ENCODE data around the gene GNA12. TPM values are rescaled to one million over a fixed set of nuclear protein-coding genes. Genes with fewer than 3 reads are reported as not detected.
A peak's percentile ranks its signal among the peaks of the same experiment; 100 is the strongest.

Gene GNA12
- total RNA-seq, 1 donor from 2014 or later, result 43.0 TPM

GRCh38 chr7:2710901-2711551 is 133.1 kb downstream of the GNA12 start:
- TF ChIP-seq CTCF (IDR thresholded peaks at IDR 0.05; ENCODE audit: borderline replicate concordance), result no peak
- no peak overlapping the region for H3K27ac ChIP-seq (replicated peaks)
- intact Hi-C loops (cut with micrococcal nuclease), result no loop called here
- peaks cover 50% of the 10 kb centered on the region for H3K4me1 ChIP-seq
- DNase-seq, result no peak
- no peak overlapping the region for H3K4me3 ChIP-seq
- no peaks in the 10 kb centered on the region for H3K9me3 ChIP-seq (replicated peaks)
- no peaks in the 10 kb centered on the region for H3K27me3 ChIP-seq (ENCODE audit: low read depth)
- peaks cover 3% of the 10 kb centered on the region for H3K36me3 ChIP-seq

- H3K4me3 ChIP-seq, result no peak overlapping the region
- H3K4me1 ChIP-seq, result peaks cover 42% of the 10 kb centered on the region
- H3K36me3 ChIP-seq, result peaks cover 3% of the 10 kb centered on the region
- intact Hi-C loops (cut with micrococcal nuclease), result no loop called here
- no peak overlapping the region for H3K27ac ChIP-seq (replicated peaks)
- no peak for DNase-seq
- no peaks in the 10 kb centered on the region for H3K9me3 ChIP-seq (replicated peaks)
- H3K27me3 ChIP-seq (ENCODE audit: low read depth), result no peaks in the 10 kb centered on the region
- TF ChIP-seq CTCF (IDR thresholded peaks at IDR 0.05; ENCODE audit: borderline replicate concordance), result no peak
Measured at GRCh38 chr7:2710286-2710655, 133.8 kb downstream of the GNA12 start.

GRCh38 chr7:2709553-2710285 is 134.4 kb downstream of the GNA12 start:
- Histone ChIP-seq H3K4me1 (peaks cover 37% of the 10 kb centered on the region), H3K27me3 (ENCODE audit: low read depth) (no peaks in the 10 kb centered on the region), H3K9me3 (replicated peaks) (no peaks in the 10 kb centered on the region), H3K4me3 (peak overlapping the region; percentile 28), H3K27ac (replicated peaks) (no peak overlapping the region), H3K36me3 (peaks cover 3% of the 10 kb centered on the region)
- intact Hi-C loops (cut with micrococcal nuclease), result no loop called here
- TF ChIP-seq CTCF (IDR thresholded peaks at IDR 0.05; ENCODE audit: borderline replicate concordance), result peak; percentile 90
- DNase-seq, result peak; percentile 57

- Histone ChIP-seq H3K4me3 (no peak overlapping the region), H3K4me1 (peaks cover 29% of the 10 kb centered on the region), H3K36me3 (no peaks in the 10 kb centered on the region), H3K27me3 (ENCODE audit: low read depth) (no peaks in the 10 kb centered on the region), H3K9me3 (replicated peaks) (no peaks in the 10 kb centered on the region), H3K27ac (replicated peaks) (no peak overlapping the region)
- intact Hi-C loops (cut with micrococcal nuclease), result no loop called here
- no peak for TF ChIP-seq CTCF (IDR thresholded peaks at IDR 0.05; ENCODE audit: borderline replicate concordance)
- DNase-seq, result no peak
Measured at GRCh38 chr7:2708547-2709310, 135.4 kb downstream of the GNA12 start.

- Histone ChIP-seq H3K4me3 (no peak overlapping the region), H3K4me1 (peaks cover 23% of the 10 kb centered on the region), H3K9me3 (replicated peaks) (no peaks in the 10 kb centered on the region), H3K36me3 (no peaks in the 10 kb centered on the region), H3K27ac (replicated peaks) (no peak overlapping the region), H3K27me3 (ENCODE audit: low read depth) (no peaks in the 10 kb centered on the region)
- DNase-seq, result no peak
- intact Hi-C loops (cut with micrococcal nuclease), result no loop called here
- no peak for TF ChIP-seq CTCF (IDR thresholded peaks at IDR 0.05; ENCODE audit: borderline replicate concordance)
Measured at GRCh38 chr7:2708041-2708440, 136.1 kb downstream of the GNA12 start.
